Measurements from ENCODE around the gene PNMA8A. TPM values are rescaled to one million over a fixed set of nuclear protein-coding genes. Genes with fewer than 3 reads are reported as not detected.
"Not testable (repeated sequence)": the region's sequence is repeated elsewhere in the genome, so short reads cannot be mapped to it uniquely, and the experiment has no call there.

The PNMA8A gene
- total and polyA plus RNA-seq, 10 of the 15 experiments (the other 5 are each of a cell fraction or from before 2014, with no cell fraction given), result 0.02 to 0.28 (median 0.16) TPM

GRCh38 chr19:46441866-46442265 lies 29.5 kb downstream of the PNMA8A start (continued):
- TF ChIP-seq ZNF592 (IDR thresholded peaks at IDR 0.05) (no peak), TAF1 (IDR thresholded peaks at IDR 0.05; ENCODE audit: borderline replicate concordance, low read depth, low read length) (no peak)

- H3K9ac ChIP-seq (ENCODE audit: control insufficient read depth, insufficient read depth, low read length); H3K27ac ChIP-seq (ENCODE audit: control insufficient read depth, insufficient read depth); H3K27me3 ChIP-seq (replicated peaks in 1 of 2; ENCODE audit: control insufficient read depth in 2 of 2, insufficient read depth in 2 of 2, low read length in 1 of 2); H2AFZ ChIP-seq (ENCODE audit: control insufficient read depth, low read depth, low read length); H4K20me1 ChIP-seq (ENCODE audit: control insufficient read depth, insufficient read depth); H3K4me1 ChIP-seq (ENCODE audit: control insufficient read depth, insufficient read depth, low read length); ATAC-seq; CTCF ChIA-PET; H3K36me3 ChIP-seq (ENCODE audit: control insufficient read depth in 2 of 2, insufficient read depth in 2 of 2, low read length in 1 of 2); in situ Hi-C loops (cut with MboI); BruUV-seq (replicated peaks); intact Hi-C loops (cut with micrococcal nuclease; ENCODE audit: unreplicated experiment); SMC1A ChIA-PET (ENCODE audit: uncharacterized antibody, unreplicated experiment); DNase-seq (ENCODE audit: low read depth, low spot score); FAIRE-seq; H3K9me3 ChIP-seq (replicated peaks; ENCODE audit: control insufficient read depth, insufficient read depth, low read length); POLR2A ChIA-PET; H3K4me3 ChIP-seq; H3K79me2 ChIP-seq (ENCODE audit: control insufficient read depth, insufficient read depth, low read length); H3K4me2 ChIP-seq (ENCODE audit: control insufficient read depth, insufficient read depth); RAD21 ChIA-PET (ENCODE audit: unreplicated experiment): not testable (repeated sequence)
- WGBS (ENCODE audit: insufficient coverage, insufficient replicate concordance, low lambda C conversion rate, missing lambda C conversion rate), result 77% methylated on average over 4 of the region's 4 CpGs
Observed at GRCh38 chr19:46435689-46436088, 35.7 kb downstream of the PNMA8A start.

All from GM12878 (cell line).